ENCODE data around the gene C2orf92.

DNA sequence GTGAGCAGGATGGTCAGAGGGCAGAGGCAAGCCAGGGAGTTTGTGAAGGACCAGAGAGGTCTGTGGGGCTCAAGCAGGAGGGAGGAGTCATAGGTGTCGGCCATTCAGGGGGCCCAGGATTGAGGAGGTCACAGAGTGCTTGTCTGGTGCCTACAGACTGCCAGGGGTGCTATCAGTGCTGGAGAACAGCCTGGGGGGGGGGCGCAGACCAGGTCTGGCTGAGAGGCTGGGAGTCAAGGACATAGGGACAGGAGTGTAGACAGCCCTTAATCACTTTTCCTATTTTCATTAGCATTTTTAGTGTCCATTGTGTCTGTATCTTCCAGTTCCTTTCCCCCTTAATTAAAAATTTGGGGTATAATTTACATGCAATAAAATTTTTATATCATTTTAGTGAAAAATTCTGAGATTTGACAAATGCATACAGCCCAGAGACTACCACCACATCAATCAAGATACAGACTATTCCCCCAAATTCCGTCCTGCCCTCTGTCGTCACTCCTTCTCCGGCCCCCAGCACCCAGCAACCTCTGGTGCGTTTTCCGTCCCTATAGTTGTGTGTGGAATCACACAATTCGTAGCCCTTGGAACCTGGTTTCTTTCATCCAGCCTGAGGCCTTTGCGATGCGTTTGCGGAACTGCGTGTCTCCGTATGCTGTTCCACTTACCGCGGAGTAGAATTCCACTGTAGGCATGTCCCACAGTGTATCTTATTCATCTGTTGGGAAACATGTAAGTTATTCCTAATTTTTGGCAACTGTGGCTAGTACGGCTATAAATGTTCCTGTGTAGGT lies 50.0 kb downstream of the C2orf92 start:
- no peak for TF ChIP-seq POLR2A (IDR thresholded peaks at IDR 0.05)
- TF ChIP-seq, protein P1, sequence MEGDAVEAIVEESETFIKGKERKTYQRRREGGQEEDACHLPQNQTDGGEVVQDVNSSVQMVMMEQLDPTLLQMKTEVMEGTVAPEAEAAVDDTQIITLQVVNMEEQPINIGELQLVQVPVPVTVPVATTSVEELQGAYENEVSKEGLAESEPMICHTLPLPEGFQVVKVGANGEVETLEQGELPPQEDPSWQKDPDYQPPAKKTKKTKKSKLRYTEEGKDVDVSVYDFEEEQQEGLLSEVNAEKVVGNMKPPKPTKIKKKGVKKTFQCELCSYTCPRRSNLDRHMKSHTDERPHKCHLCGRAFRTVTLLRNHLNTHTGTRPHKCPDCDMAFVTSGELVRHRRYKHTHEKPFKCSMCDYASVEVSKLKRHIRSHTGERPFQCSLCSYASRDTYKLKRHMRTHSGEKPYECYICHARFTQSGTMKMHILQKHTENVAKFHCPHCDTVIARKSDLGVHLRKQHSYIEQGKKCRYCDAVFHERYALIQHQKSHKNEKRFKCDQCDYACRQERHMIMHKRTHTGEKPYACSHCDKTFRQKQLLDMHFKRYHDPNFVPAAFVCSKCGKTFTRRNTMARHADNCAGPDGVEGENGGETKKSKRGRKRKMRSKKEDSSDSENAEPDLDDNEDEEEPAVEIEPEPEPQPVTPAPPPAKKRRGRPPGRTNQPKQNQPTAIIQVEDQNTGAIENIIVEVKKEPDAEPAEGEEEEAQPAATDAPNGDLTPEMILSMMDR (IDR thresholded peaks at IDR 0.05) = no peak

Data from breast epithelium (tissue), 3 donors.